Activated CD8-positive, alpha-beta memory T cell treated with anti-CD3 and anti-CD28 coated beads, Interleukin-2, amount 50 U/mL, for 4 hours (primary cell): ENCODE measurements around the gene TRPC4.

Source experiments
- DNase-seq: peaks from one replicate; pipeline ENCODE4 v3.0.0-alpha.2; 2020

Gene TRPC4

DNA sequence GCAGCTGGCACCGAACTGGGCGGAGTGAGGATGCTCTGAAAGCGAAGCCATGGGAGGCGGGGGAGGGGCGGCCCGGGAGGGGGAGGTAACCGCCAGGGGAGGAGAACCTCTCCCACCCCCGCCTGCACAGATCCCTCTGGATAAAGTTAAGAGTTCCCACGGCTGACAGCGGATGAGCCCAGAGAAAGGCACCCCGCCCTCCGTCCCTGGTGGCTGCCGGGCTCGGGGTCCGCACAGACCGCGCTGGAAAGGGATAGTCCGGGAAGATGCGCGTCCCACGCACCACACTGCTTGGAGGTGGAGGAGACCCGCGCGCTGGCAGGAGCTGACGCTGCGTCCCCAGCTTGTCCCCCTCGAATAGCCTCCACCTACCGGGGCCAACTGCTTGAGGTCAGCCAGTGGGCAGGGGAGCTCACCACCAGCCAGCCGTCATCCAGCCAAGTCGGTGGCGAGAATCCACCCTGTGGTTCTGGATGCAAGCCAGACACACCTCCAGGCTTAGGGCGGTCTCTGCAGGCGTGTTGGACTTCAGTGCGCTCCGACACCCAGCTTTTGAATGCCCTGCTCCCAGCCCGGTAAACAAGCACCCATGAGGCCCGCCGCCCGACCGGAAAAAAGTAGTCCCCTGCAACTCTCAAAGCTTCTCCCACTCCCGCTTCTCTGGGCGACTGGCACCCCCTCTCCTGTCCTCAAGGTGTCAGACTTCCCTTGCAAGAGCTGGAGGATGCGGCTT, at the start of gene TRPC4:
Gene TRPC4 (minus strand): TSS at position 17 of the 733 bp plus-strand sequence. CDS start 86,439 bp downstream, outside the sequence.
- DNase-seq, result no peak

DNA sequence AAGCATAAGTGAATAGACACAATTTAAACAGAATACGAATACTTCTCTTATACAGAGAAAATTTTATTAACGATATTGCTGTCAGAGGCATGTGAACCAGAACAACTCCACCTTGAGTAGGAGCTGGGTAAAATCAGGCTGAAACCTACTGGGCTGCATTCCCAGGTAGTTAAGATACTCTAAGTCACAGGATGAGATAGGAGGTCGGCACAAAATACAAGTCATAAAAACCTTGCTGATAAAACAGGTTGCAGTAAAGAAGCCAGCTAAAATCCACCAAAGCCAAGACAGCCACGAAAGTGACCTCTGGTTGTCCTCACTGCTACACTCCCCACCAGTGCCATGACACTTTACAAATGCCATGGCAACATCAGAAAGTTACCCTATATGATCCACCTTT, 49.2 kb upstream of the TRPC4 start:
- DNase-seq, result no peak

DNA sequence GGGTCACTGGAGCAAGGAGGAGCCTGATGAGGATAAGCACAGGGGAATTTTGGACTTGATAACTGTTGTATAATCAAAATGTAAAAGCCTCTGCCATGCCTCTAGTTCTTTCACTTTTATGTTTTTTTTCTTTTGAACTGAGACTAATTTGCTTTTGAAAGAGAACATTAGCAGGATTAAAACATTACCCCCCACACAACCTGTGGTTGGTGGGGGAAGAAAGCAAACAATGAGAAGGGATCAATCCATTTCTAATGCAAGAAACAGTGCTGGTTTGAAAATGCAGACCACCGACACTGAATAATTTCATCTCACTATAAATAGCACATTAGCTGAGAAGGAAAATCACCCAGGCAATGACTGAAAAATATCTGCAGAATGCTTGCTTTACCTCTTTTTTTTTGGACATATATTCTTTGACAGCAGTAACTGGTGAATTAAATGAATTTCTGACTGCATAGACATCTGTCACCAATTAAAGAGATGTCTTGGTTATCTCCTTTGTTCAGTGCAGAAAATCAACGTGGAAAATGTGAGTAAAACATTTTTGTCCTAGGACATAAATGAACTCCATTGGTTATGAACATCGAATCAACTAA, 48.6 kb upstream of the TRPC4 start:
- no peak for DNase-seq

GRCh38 chr13:37914781-37915391, 45.3 kb upstream of the TRPC4 start:
- DNase-seq, result no peak

DNA sequence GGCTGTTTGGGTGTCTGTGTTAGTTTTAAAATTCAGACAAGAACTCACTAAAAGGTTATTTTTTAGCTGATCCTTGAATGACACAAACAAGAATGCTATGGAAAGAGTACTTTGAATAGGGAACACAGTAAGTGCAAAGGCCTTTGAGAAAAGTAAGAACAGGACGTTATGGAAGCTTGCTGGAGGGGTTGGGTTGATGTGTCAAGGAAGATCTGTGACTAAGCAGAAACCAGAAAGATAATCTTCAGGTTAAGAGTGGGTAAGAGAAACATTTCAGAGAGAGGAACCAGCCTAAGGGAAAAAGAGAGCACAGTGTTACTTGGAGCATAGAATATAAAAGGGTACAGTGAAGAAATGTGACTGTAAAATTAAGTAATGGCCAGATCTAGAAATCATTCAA, 41.2 kb upstream of the TRPC4 start:
- DNase-seq, result no peak

GRCh38 chr13:37906880-37907279, 37.3 kb upstream of the TRPC4 start:
- no peak for DNase-seq

DNA sequence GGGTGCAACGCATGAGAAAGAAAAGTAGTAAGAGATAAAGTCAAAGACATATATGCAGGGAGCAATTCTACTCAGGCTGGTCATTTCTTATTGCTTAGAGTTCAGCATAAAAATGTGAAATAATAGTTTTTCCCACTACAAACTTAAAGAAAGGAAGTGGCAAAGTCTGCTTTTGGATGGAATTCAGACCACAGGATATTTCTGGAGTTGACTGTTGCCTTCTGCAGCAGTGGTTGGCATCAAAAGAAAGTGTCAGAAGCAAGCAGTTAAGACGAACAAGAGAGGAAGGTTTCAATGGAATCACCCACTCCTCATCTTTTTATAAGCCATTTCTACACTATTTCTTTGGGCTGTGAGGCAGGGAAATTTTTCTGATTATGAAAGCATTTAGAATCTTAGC, 36.2 kb upstream of the TRPC4 start:
- no peak for DNase-seq

- no peak for DNase-seq
These were observed 30.2 kb upstream of the TRPC4 start for GRCh38 chr13:37899753-37900152.

DNA sequence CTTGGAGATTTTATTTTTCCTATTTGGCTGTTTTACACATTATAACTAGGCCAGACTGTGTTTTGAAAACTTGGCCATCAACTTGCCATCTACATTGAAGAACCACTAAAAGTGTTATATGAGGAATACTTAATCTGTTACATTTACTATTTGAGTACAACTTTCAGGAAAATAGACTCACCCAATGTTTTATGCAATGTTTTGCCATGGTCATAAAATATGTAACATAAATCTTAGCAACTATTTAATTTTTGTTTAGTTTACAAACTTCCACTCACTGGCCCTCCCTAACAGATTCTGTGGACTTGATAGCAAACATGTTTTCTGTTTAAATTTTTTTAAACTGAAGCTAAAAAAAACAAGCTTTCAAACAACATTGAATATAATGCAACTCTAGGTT, 23.7 kb upstream of the TRPC4 start:
- no peak for DNase-seq

- no peak for DNase-seq
These were observed 20.2 kb upstream of the TRPC4 start for GRCh38 chr13:37889820-37890219.

DNA sequence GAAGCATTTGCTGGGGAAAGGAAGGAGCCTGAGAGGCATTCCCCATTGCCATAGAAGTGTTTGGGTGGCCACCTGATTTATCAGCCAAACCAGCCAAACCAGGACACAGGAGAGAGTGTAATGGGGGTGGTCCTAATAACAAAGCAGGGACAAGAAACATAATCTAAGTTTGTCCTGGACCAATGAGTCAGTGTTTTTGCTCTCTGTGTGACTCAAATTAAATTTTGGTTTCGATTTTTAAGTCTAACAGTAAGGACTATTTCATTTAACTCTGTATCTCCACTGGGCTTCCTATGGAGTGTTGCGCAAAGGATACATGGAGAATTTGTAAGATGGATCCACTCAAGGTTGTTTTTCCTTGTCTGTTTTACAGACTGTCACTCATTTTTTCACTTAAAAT, 19.5 kb upstream of the TRPC4 start:
- no peak for DNase-seq

DNA sequence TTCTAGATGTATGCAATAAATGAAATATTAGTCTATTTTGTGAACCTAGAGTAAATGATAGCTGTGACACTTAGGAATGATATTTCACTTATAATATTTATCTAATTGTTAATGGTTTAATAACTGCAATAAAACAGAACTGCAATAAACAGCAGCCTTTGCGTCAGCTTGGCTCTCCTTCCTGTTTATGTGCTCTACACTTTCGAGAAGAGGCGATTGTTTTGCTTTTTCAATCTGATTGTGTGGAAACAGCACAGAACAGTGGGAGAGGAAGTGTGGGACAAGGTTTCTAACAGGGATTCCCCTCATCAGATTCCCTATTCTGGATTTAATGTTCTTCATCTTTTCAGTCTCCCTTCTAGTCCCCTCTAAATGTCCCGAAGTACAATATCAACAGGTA, 17.3 kb upstream of the TRPC4 start:
- DNase-seq, result no peak

GRCh38 chr13:37884674-37885073, 15.1 kb upstream of the TRPC4 start:
- no peak for DNase-seq

- no peak for DNase-seq
These were observed 14.5 kb upstream of the TRPC4 start for GRCh38 chr13:37884026-37884425.

- no peak for DNase-seq
These were observed 9.3 kb upstream of the TRPC4 start for GRCh38 chr13:37878921-37879320.

GRCh38 chr13:37878496-37878895, 8.9 kb upstream of the TRPC4 start:
- no peak for DNase-seq

GRCh38 chr13:37870895-37871550, 1.5 kb upstream of the TRPC4 start:
- DNase-seq, result no peak

GRCh38 chr13:37870489-37870845, 895 bp upstream of the TRPC4 start:
- DNase-seq, result no peak

GRCh38 chr13:37869506-37869755, 141 bp downstream of the TRPC4 start:
- no peak for DNase-seq

DNA sequence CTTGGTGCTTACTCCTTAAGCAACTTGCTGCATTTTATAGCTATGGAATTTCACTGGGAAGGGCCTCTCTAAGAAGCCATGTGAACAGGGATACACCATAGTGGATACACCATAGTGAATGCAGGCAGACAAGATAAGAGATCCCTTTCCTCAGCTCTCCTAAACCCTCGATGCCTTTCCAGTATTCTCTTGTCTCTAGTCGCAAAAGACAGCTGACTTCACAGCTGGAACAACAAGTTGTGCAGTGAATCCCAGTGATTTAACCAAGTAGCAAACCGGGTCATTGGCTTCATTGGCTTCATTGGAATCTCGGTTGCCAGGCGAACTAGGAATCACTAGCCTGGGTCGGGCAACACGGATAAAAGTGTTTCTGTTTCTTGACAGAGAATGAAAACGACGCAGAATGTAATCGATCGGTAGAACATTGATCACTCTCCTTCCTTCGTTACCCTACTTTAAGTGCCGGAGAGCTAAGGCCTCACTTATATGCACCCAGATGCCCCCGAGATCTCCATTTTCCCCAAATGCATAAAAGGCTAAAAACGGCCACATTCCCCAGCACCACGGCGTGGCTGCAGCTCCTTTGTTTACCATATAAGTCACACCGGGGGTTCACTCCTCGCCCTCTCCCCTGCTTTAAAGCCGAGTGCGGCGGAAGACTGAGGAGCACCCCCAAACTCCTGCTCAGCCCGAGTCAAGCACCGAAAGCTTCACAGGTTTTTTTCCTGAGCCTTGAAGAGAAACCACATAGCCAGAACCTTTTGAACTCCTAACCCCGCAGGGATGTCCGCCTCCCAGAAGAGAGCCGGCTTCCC, 674 bp downstream of the TRPC4 start:
- no peak for DNase-seq

DNA sequence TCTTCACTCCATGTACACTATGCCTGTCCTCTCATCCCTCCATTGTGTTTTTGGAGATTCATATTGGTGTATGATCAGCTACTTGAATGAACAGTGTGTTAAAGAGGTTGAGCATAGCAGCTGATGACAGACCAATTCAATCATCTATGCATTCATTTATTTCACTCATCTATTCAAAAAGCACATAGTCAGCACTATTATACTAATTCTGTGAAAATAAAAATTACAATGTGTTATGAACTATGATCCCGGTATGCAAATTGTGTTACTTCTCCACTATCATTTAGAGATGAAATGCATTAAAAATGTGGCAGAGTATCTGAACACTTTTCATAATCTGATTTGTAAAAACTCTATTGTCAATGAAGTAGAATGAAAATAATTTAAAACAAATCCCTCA, 5.9 kb downstream of the TRPC4 start:
- DNase-seq, result no peak

DNA sequence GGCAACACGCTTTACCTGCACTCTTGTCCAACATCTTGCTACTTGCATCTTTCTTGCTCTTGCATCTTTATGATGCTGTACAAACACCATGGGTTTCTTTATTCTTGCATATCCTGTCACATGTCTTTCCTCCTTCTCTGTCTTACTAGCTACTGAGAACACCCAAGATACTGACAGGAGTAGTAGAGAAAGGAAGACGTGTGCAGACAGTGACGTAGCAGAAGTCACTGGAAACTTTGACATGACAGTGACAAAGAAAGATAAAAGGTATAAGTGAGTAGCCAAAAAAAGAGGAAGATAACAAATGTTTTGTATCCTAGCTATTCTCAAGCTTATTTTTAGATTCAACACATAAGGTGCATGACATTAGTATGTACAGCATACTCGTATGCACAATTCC, 34.2 kb downstream of the TRPC4 start:
- DNase-seq, result no peak

DNA sequence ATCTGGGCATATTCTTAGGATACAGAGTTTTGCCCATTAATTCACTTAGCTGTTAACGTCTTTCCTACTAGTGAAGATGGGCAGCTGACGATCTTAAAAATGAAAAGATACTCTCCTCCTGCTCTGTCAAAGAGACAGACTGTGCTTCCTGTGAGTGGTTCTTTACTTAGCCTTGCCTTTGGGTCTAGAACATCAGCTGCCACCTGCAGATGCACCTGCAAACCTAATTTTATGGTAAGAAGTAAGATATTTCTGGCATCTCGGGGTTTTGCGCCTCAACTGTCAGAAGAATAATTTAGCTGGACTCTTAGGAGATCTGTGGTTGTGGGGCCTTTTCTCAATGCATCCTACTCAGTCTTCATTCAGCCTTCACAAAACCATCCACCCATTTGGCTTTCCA, 36.2 kb downstream of the TRPC4 start:
- DNase-seq, result no peak

DNA sequence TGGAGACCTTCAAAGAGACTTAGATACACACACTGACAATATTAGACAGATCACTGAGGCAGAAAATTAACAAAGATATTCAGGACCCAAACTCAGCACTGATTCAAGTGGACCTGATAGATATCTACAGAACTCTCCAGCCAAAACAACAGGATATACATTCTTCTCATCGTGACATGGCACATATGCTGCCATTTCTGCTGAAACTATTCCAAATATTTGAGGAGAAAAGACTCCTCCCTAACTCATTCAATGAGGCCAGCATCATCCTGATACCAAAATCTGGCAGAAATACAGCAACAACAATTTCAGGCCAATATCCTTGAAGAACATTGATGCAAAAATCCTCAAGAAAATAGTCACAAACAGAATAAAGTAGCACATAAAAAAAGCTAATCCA, 53.3 kb downstream of the TRPC4 start:
- no peak for DNase-seq
